Measurements from ENCODE around the gene KCNC3. TPM values are rescaled to one million over a fixed set of nuclear protein-coding genes. Genes with fewer than 3 reads are reported as not detected.
A peak's percentile ranks its signal among the peaks of the same experiment; 100 is the strongest.

The KCNC3 gene
- total RNA-seq, 6 donors from 2014 or later = 3.8 to 15.7 (median 12.2) TPM

DNA sequence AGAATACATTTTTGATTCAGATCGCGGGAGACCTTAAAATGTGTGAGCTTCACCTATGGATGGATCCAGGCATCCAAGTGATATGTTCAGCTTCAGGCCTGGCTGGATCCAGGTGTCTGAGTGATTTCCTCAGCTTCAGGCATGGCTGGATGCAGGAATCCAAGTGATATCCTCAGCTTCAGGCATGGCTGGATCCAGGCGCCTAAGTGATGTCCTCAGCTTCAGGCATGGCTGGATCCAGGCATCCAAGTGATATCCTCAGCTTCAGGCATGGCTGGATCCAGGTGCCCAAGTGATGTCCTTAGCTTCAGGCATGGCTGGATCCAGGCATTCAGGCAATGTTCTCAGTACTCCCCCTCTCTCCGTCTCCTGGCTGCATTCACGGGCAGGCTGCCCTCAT, 60.7 kb downstream of the KCNC3 start:
- H3K4me3 ChIP-seq = no peak overlapping the region
- WGBS, 2 donors = 92 to 100% methylated on average over 5 of the region's 5 CpGs

DNA sequence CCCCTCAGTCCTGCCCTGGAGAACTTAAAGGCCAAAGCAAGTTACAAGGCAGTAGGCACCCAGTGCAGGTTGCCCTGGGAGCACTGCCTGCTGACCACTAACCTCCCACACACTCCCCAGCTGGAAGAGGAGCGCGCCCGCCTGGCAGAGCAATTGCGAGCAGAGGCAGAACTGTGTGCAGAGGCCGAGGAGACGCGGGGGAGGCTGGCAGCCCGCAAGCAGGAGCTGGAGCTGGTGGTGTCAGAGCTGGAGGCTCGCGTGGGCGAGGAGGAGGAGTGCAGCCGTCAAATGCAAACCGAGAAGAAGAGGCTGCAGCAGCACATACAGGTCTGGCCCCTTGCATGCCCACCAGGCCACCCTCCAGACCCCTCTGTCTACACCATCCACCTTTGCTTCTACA, 61.1 kb downstream of the KCNC3 start:
- peak in 1 of 2 donors; percentile 66 for DNase-seq
- WGBS, 2 donors = 83 to 93% methylated on average over 13 of the region's 13 CpGs
- TF ChIP-seq EP300 (IDR thresholded peaks at IDR 0.05) (no peak), POLR2AphosphoS5 (IDR thresholded peaks at IDR 0.05) (no peak), POLR2A (IDR thresholded peaks at IDR 0.05) (no peak)
- TF ChIP-seq, protein P1, sequence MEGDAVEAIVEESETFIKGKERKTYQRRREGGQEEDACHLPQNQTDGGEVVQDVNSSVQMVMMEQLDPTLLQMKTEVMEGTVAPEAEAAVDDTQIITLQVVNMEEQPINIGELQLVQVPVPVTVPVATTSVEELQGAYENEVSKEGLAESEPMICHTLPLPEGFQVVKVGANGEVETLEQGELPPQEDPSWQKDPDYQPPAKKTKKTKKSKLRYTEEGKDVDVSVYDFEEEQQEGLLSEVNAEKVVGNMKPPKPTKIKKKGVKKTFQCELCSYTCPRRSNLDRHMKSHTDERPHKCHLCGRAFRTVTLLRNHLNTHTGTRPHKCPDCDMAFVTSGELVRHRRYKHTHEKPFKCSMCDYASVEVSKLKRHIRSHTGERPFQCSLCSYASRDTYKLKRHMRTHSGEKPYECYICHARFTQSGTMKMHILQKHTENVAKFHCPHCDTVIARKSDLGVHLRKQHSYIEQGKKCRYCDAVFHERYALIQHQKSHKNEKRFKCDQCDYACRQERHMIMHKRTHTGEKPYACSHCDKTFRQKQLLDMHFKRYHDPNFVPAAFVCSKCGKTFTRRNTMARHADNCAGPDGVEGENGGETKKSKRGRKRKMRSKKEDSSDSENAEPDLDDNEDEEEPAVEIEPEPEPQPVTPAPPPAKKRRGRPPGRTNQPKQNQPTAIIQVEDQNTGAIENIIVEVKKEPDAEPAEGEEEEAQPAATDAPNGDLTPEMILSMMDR (IDR thresholded peaks at IDR 0.05) = no peak

More for the DNA sequence above, 60.7 kb downstream of the KCNC3 start:
- no peaks in the 10 kb centered on the region for H3K4me1 ChIP-seq
- ATAC-seq (ENCODE audit: low FRiP score in 2 of 2) = no peak
- peaks cover 0 to 48% (median 26%) of the 10 kb centered on the region in 4 donors for H3K36me3 ChIP-seq
- DNase-seq = no peak
- no peak overlapping the region for H3K27ac ChIP-seq
- H3K9me3 ChIP-seq = no peaks in the 10 kb centered on the region
- TF ChIP-seq, protein P1 (IDR thresholded peaks at IDR 0.05) = no peak
- TF ChIP-seq POLR2A (IDR thresholded peaks at IDR 0.05) (no peak), EP300 (IDR thresholded peaks at IDR 0.05) (no peak), POLR2AphosphoS5 (IDR thresholded peaks at IDR 0.05) (no peak)
- H3K27me3 ChIP-seq = no peaks in the 10 kb centered on the region

DNA sequence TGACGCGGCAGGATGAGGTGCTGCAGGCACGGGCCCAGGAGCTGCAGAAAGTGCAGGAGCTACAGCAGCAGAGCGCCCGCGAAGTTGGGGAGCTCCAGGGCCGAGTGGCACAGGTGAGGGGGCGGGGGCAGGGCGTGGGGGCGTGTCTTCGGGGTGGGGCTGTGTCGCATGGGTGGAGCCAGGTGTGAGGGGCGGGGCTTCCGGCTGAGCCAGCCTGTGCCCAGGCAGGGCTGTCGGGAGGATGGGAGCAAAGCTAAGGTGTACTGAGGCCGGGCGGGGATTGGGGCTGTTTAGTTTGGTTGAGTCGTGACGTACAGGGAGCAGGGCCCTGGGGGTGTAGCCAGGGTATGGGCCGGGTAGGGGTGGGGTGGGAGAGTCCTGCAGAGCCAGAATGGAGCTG, 62.3 kb downstream of the KCNC3 start:
- 43 to 49% methylated on average over 18 to 20 of the region's 20 CpGs for WGBS, 2 donors

More for the DNA sequence above, 61.1 kb downstream of the KCNC3 start:
- no peaks in the 10 kb centered on the region for H3K27me3 ChIP-seq
- no peak overlapping the region for H3K27ac ChIP-seq
- no peak for ATAC-seq (ENCODE audit: low FRiP score in 2 of 2)
- no peak overlapping the region for H3K4me3 ChIP-seq
- peaks cover 0 to 51% (median 29%) of the 10 kb centered on the region in 4 donors for H3K36me3 ChIP-seq
- no peaks in the 10 kb centered on the region for H3K9me3 ChIP-seq
- no peaks in the 10 kb centered on the region for H3K4me1 ChIP-seq

DNA sequence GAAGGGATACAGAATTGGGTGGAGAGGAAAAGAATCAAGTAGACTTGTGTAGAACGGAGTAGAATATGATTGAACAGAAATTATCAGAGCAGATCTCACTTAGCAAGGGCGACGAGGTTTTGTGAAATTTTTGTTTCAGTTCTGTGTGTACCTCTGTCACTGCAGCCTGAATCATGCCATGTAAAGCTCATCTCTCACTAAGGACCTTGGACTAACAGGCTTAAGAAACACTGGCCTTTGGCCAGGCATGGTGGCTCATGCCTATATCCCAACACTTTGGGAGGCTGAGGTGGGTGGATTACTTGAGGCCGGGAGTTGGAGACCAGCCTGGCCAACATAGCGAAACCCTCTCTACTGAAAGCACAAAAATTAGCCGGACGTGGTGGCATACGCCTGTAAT, 63.1 kb downstream of the KCNC3 start:
- Histone ChIP-seq H3K36me3 (peaks cover 0 to 46% (median 21%) of the 10 kb centered on the region in 4 donors), H3K27me3 (no peaks in the 10 kb centered on the region), H3K27ac (no peak overlapping the region), H3K4me3 (no peak overlapping the region), H3K4me1 (no peaks in the 10 kb centered on the region), H3K9me3 (no peaks in the 10 kb centered on the region)
- 93 to 96% methylated on average over 8 of the region's 8 CpGs for WGBS, 2 donors
- TF ChIP-seq, protein P1 (IDR thresholded peaks at IDR 0.05) = no peak
- TF ChIP-seq POLR2A (IDR thresholded peaks at IDR 0.05) = no peak
- no peak for ATAC-seq (ENCODE audit: low FRiP score in 2 of 2)
- DNase-seq = no peak

More for the DNA sequence above, 62.3 kb downstream of the KCNC3 start:
- no peak overlapping the region for H3K4me3 ChIP-seq
- ATAC-seq (ENCODE audit: low FRiP score in 2 of 2) (no peak), DNase-seq (peak in 1 of 2 donors; percentile 82)
- H3K36me3 ChIP-seq = peaks cover 0 to 49% (median 23%) of the 10 kb centered on the region in 4 donors
- H3K27ac ChIP-seq = no peak overlapping the region
- H3K27me3 ChIP-seq = no peaks in the 10 kb centered on the region
- TF ChIP-seq, protein P1 (IDR thresholded peaks at IDR 0.05) = no peak
- no peak for TF ChIP-seq POLR2A (IDR thresholded peaks at IDR 0.05)
- no peak for TF ChIP-seq EP300 (IDR thresholded peaks at IDR 0.05)
- no peak for TF ChIP-seq POLR2AphosphoS5 (IDR thresholded peaks at IDR 0.05)
- no peaks in the 10 kb centered on the region for H3K4me1 ChIP-seq
- H3K9me3 ChIP-seq = no peaks in the 10 kb centered on the region

DNA sequence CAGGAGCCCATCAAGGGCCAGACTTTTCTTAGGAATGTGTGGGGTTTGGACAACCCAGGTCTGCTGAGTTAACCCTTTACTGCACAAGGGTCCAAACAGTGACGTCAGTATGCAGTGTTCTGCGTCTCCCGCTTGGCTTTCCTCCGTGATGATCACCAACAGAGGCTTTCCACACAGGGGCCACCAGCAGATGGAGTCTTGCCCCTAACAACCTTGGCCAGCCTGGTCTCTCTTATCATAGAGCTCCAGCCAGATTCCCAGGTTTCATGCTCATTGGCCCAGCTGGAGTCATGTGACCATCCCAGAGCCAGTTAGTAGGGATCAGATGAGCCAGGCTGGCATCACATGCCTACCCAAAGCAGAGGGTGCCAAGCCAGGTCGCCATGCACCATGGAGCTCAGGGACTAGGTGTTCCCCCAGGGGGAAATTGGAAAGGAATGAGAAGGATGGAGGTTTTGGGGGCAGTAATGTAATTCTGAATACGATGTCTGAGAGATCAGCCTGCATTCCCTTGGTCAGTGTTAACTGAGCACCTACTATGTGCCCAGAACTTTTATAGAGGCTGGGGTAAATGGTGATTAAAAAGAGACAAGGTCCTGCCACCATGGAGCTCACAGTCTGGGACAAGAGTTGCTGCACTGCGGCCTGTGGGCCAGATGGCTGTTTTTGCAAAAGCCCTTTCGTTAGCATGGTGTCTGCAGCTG, 64.5 kb downstream of the KCNC3 start:
- Histone ChIP-seq H3K27ac (no peak overlapping the region), H3K4me1 (no peaks in the 10 kb centered on the region), H3K9me3 (no peaks in the 10 kb centered on the region), H3K36me3 (peaks cover 0 to 55% (median 23%) of the 10 kb centered on the region in 4 donors), H3K4me3 (no peak overlapping the region), H3K27me3 (no peaks in the 10 kb centered on the region)
- TF ChIP-seq POLR2A (IDR thresholded peaks at IDR 0.05) (no peak), POLR2AphosphoS5 (IDR thresholded peaks at IDR 0.05) (no peak), EP300 (IDR thresholded peaks at IDR 0.05) (no peak)
- TF ChIP-seq, protein P1 (IDR thresholded peaks at IDR 0.05) = no peak
- 84 to 88% methylated on average over 8 of the region's 8 CpGs for WGBS, 2 donors
- DNase-seq (no peak), ATAC-seq (ENCODE audit: low FRiP score in 2 of 2) (no peak)
